ENCODE results near the gene MYT1. TPM values are rescaled to one million over a fixed set of nuclear protein-coding genes. Genes with fewer than 3 reads are reported as not detected.

The MYT1 gene
- total RNA-seq, 1 experiment from 2014 or later: 2.0 TPM

DNA sequence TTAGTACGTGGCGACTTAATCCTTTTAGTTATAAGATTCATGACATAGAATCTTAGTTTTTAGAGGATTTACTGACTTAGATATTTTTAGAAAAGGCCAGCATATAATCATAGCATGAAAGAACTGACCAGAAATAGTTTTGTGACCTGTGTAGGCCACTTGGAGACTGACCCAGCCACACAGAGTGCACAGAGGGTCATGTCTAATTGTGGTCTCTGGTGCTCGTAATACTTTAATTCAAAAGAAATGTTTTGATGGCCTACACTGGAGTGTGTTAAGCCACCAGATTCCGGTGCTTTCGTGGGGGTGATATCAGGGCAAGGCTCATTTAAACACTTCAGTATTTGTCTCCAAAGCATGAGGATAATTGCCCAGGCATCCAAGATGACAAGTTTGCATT, 102.7 kb downstream of the MYT1 start:
- ATAC-seq (no peak), DNase-seq (ENCODE audit: low spot score) (no peak)
- peaks cover 19% of the 10 kb centered on the region for H3K36me3 Mint-ChIP-seq
- CTCF ChIA-PET: no interaction called here
- POLR2A ChIA-PET: no interaction called here
- 0 out of 2 replicates have a peak, but pooled peaks cover 2% of the 10 kb centered on the region for H3K4me1 Mint-ChIP-seq
- H3K27me3 Mint-ChIP-seq (ENCODE audit: low read depth): no peaks in the 10 kb centered on the region
- H3K4me3 Mint-ChIP-seq: no peak overlapping the region
- H3K9me3 Mint-ChIP-seq: peaks cover 11% of the 10 kb centered on the region
- TF ChIP-seq SP1 (CRISPR knock-in tag; conservative IDR thresholded peaks at IDR 0.05): no peak
- no peak overlapping the region for H3K27ac Mint-ChIP-seq

DNA sequence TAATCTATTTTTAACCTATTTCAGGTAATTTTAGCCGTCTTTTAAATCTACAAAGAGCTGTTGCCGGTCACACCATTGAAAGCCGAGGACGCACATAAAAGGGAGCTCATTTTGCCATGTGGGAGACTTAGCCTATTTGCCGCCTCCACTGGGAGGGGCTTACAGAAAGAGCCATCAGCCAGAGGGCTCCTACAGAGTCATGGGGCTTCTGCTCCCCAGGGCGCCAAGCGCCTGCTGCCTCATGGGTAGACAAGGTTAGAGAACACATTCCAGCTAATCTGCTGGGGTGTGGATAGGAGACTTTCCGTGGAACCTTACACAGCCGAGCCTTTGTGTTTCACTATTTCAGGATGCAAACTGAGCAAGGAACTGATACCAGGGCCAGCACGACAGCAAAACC, 103.9 kb downstream of the MYT1 start:
- DNase-seq (ENCODE audit: low spot score) (no peak), ATAC-seq (no peak)
- Mint-ChIP-seq H3K4me1 (0 out of 2 replicates have a peak, but pooled peaks cover 2% of the 10 kb centered on the region), H3K27me3 (ENCODE audit: low read depth) (no peaks in the 10 kb centered on the region), H3K36me3 (peaks cover 22% of the 10 kb centered on the region), H3K4me3 (no peak overlapping the region), H3K27ac (no peak overlapping the region), H3K9me3 (peaks cover 11% of the 10 kb centered on the region)
- ChIA-PET CTCF (interaction anchor here (1.4 kb wide), 1 partner anchor 45 kb away, joined by 6 read pairs; no protein-coding TSS in a partner anchor), POLR2A (no interaction called here)
- TF ChIP-seq GABPB1 (CRISPR knock-in tag; IDR thresholded peaks at IDR 0.05) (no peak), ZNF671 (CRISPR knock-in tag; IDR thresholded peaks at IDR 0.05) (no peak), ZNF423 (CRISPR knock-in tag; IDR thresholded peaks at IDR 0.05) (peak; percentile 77)

DNA sequence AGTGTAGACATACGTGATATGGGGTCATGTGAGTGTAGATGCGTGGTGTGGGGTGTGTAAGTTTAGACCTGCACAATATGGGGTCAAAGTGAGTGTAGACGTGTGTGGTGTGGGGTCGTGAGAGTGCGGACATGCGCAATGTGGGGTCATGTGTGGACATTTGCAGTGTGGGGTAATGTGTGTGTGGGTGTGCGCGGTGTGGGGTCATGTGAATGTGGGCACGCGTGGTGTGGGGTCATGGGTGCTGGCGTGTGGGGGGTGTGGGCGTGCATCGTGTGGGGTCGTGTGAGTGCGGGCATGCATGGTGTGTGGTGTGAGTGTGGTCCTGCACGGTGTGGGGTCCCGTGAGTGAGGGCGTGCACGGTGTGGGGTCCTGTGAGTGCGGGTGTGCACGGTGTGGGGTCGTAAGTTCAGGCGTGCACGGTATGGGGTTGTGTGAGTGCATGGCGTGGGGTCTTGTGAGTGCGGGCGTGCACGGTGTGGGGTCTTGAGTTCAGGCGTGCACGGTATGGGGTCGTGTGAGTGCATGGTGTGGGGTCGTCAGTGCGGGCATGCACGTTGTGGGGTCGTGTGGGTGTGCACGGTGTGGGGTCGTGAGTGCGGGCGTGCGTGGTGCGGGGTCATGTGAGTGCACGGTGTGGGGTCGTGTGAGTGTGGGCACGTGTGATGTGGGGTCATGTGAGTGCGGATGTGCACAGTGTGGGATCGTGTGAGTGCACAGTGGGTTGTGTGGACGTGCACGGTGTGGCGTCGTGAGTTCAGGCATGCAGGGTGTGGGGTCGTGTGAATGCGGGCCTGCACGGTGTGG, 105.6 kb downstream of the MYT1 start:
- CTCF ChIA-PET: no interaction called here
- Mint-ChIP-seq H3K9me3 (peaks cover 11% of the 10 kb centered on the region), H3K36me3 (peaks cover 28% of the 10 kb centered on the region), H3K4me1 (0 out of 2 replicates have a peak, but pooled peaks cover 2% of the 10 kb centered on the region), H3K4me3 (no peak overlapping the region), H3K27me3 (ENCODE audit: low read depth) (no peaks in the 10 kb centered on the region), H3K27ac (peak overlapping the region; percentile 69; the same call in 1 of the 2 replicates)
- TF ChIP-seq RORB (CRISPR knock-in tag; IDR thresholded peaks at IDR 0.05) (no peak), KAT7 (CRISPR knock-in tag; IDR thresholded peaks at IDR 0.05; ENCODE audit: borderline replicate concordance) (no peak), ETV6 (CRISPR knock-in tag; IDR thresholded peaks at IDR 0.05) (no peak), ZNF396 (CRISPR knock-in tag; IDR thresholded peaks at IDR 0.05; ENCODE audit: borderline replicate concordance) (no peak), RELA (CRISPR knock-in tag; IDR thresholded peaks at IDR 0.05; ENCODE audit: borderline replicate concordance) (no peak), ZNF219 (CRISPR knock-in tag; IDR thresholded peaks at IDR 0.05; ENCODE audit: borderline replicate concordance) (no peak), GTF2I (CRISPR knock-in tag; conservative IDR thresholded peaks at IDR 0.05) (no peak), SOX15 (CRISPR knock-in tag; IDR thresholded peaks at IDR 0.05) (no peak), OVOL2 (CRISPR knock-in tag; IDR thresholded peaks at IDR 0.05; ENCODE audit: borderline replicate concordance) (no peak), EMX1 (CRISPR knock-in tag; IDR thresholded peaks at IDR 0.05) (no peak), CREB1 (CRISPR knock-in tag; IDR thresholded peaks at IDR 0.05) (no peak), SP1 (CRISPR knock-in tag; conservative IDR thresholded peaks at IDR 0.05) (no peak)
- TF ChIP-seq, protein P1, sequence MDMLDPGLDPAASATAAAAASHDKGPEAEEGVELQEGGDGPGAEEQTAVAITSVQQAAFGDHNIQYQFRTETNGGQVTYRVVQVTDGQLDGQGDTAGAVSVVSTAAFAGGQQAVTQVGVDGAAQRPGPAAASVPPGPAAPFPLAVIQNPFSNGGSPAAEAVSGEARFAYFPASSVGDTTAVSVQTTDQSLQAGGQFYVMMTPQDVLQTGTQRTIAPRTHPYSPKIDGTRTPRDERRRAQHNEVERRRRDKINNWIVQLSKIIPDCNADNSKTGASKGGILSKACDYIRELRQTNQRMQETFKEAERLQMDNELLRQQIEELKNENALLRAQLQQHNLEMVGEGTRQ (CRISPR knock-in tag; IDR thresholded peaks at IDR 0.05): no peak
- TF ChIP-seq, protein P2, sequence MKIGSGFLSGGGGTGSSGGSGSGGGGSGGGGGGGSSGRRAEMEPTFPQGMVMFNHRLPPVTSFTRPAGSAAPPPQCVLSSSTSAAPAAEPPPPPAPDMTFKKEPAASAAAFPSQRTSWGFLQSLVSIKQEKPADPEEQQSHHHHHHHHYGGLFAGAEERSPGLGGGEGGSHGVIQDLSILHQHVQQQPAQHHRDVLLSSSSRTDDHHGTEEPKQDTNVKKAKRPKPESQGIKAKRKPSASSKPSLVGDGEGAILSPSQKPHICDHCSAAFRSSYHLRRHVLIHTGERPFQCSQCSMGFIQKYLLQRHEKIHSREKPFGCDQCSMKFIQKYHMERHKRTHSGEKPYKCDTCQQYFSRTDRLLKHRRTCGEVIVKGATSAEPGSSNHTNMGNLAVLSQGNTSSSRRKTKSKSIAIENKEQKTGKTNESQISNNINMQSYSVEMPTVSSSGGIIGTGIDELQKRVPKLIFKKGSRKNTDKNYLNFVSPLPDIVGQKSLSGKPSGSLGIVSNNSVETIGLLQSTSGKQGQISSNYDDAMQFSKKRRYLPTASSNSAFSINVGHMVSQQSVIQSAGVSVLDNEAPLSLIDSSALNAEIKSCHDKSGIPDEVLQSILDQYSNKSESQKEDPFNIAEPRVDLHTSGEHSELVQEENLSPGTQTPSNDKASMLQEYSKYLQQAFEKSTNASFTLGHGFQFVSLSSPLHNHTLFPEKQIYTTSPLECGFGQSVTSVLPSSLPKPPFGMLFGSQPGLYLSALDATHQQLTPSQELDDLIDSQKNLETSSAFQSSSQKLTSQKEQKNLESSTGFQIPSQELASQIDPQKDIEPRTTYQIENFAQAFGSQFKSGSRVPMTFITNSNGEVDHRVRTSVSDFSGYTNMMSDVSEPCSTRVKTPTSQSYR (CRISPR knock-in tag; IDR thresholded peaks at IDR 0.05): no peak
- TF ChIP-seq, protein P3, sequence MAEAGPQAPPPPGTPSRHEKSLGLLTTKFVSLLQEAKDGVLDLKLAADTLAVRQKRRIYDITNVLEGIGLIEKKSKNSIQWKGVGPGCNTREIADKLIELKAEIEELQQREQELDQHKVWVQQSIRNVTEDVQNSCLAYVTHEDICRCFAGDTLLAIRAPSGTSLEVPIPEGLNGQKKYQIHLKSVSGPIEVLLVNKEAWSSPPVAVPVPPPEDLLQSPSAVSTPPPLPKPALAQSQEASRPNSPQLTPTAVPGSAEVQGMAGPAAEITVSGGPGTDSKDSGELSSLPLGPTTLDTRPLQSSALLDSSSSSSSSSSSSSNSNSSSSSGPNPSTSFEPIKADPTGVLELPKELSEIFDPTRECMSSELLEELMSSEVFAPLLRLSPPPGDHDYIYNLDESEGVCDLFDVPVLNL (CRISPR knock-in tag; IDR thresholded peaks at IDR 0.05; ENCODE audit: borderline replicate concordance, low read depth): no peak
- ATAC-seq: no peak
- POLR2A ChIA-PET: no interaction called here
- DNase-seq (ENCODE audit: low spot score): no peak
